Measurements from ENCODE around the gene SNX6. TPM values are rescaled to one million over a fixed set of nuclear protein-coding genes. Genes with fewer than 3 reads are reported as not detected.
"Not testable (repeated sequence)": the region's sequence is repeated elsewhere in the genome, so short reads cannot be mapped to it uniquely, and the experiment has no call there.

SNX6 gene
- total RNA-seq, 1 experiment from 2014 or later = 73.4 TPM

DNA sequence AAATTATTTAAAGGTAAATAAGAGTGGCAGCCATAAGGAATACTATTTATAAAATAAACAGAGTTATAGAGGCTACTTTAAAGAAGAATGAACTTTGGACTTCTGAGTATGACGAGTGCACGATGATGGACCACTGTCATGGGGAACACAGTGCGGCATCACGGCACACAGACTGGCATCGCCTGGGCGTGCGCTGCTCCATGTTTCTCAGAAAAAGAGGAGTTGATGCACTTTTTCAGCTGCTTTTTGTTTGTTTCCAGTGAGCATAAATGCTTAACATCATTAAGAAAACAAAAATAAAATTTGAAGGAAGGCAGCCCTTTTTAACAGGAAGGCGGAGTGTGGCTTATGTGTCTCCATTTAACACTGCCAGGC is 67.2 kb downstream of the SNX6 start:
- no peaks in the 10 kb centered on the region for H3K9me3 ChIP-seq (ENCODE audit: control insufficient read depth in 1 of 2, insufficient read depth in 1 of 2, low read depth in 1 of 2, low read length in 2 of 2)
- H3K79me2 ChIP-seq (ENCODE audit: insufficient read depth, low read length) = no peaks in the 10 kb centered on the region
- no peaks in the 10 kb centered on the region for H3K27me3 ChIP-seq (ENCODE audit: insufficient read depth, low read length)
- DNase-seq (ENCODE audit: low read depth, low spot score) (no peak), ATAC-seq (no peak)
- no peak overlapping the region for H3K4me2 ChIP-seq (ENCODE audit: low read length)
- BruUV-seq (replicated peaks) = no TSS peak
- TF ChIP-seq ZNF274 (IDR thresholded peaks at IDR 0.05; ENCODE audit: low read depth, low read length) (no peak), SRF (IDR thresholded peaks at IDR 0.05; ENCODE audit: low read depth) (no peak), CBX3 (IDR thresholded peaks at IDR 0.05; ENCODE audit: low read depth) (no peak)
- TF ChIP-seq, protein P1, sequence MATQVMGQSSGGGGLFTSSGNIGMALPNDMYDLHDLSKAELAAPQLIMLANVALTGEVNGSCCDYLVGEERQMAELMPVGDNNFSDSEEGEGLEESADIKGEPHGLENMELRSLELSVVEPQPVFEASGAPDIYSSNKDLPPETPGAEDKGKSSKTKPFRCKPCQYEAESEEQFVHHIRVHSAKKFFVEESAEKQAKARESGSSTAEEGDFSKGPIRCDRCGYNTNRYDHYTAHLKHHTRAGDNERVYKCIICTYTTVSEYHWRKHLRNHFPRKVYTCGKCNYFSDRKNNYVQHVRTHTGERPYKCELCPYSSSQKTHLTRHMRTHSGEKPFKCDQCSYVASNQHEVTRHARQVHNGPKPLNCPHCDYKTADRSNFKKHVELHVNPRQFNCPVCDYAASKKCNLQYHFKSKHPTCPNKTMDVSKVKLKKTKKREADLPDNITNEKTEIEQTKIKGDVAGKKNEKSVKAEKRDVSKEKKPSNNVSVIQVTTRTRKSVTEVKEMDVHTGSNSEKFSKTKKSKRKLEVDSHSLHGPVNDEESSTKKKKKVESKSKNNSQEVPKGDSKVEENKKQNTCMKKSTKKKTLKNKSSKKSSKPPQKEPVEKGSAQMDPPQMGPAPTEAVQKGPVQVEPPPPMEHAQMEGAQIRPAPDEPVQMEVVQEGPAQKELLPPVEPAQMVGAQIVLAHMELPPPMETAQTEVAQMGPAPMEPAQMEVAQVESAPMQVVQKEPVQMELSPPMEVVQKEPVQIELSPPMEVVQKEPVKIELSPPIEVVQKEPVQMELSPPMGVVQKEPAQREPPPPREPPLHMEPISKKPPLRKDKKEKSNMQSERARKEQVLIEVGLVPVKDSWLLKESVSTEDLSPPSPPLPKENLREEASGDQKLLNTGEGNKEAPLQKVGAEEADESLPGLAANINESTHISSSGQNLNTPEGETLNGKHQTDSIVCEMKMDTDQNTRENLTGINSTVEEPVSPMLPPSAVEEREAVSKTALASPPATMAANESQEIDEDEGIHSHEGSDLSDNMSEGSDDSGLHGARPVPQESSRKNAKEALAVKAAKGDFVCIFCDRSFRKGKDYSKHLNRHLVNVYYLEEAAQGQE (IDR thresholded peaks at IDR 0.05; ENCODE audit: low read depth) = no peak
- RAD21 ChIA-PET (ENCODE audit: low non-redundant PET in 1 of 2, low total read pairs in 2 of 2, uncharacterized antibody in 2 of 2, unreplicated experiment in 2 of 2) = no interaction called here
- H2AFZ ChIP-seq (ENCODE audit: low read depth, low read length, poor library complexity, severe bottlenecking) = no peak overlapping the region
- POLR2A ChIA-PET = no interaction called here
- no peaks in the 10 kb centered on the region for H3K9me2 ChIP-seq (ENCODE audit: insufficient read depth)
- H3K4me3 ChIP-seq (replicated peaks in 1 of 2; ENCODE audit: low read depth in 1 of 2, low read length in 2 of 2) = no peak overlapping the region
- H4K20me1 ChIP-seq (ENCODE audit: insufficient read depth) = no peaks in the 10 kb centered on the region
- no peak overlapping the region for H3K27ac ChIP-seq (ENCODE audit: low read depth, low read length)
- H3K4me1 ChIP-seq (ENCODE audit: control insufficient read depth in 1 of 2, insufficient read depth in 2 of 2, low read length in 2 of 2) = no peaks in the 10 kb centered on the region
- CTCF ChIA-PET = no interaction called here
- H3K9ac ChIP-seq (ENCODE audit: low read length) = no peak overlapping the region
- intact Hi-C loops (cut with micrococcal nuclease) = no loop called here
- peaks cover 0 to 15% of the 10 kb centered on the region in 2 experiments; a peak in 2 of 4 replicates for H3K36me3 ChIP-seq (ENCODE audit: control insufficient read depth in 1 of 2, insufficient read depth in 2 of 2, low read length in 2 of 2)

DNA sequence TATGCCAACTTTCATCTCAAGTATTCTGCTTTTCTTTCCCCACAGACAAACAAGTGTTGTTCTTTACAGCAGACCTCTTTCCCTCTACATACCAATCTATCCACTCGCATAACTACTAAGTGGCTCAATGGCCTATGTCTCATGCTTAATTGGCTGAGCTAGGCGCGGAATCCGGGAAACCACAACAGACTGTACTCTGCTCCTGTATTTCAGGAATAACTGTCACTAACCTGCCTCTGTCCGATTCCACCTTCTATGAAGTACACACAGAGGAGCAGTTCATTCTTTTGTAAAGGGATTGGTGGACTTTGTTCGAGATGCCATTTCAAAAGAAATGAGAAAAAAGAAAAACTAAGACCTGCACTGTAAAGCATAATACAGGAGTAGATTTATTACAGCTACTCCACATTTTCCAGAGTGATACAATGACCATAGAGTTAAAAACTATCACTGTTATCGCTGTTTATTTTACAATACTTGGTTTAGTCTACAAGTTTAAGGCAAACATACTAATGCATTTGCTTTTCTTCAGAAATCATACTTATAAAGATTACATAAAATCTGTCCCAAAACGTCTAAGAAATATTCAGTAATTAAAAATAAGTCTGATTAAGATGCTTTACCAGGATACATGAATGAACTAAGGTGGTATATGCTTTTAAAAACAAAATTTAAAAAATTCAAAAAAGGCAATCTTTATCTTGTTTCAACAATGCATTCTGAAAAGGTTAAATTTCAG is 67.7 kb downstream of the SNX6 start:
- BruUV-seq (replicated peaks) = TSS peak; percentile 38
- H4K20me1 ChIP-seq (ENCODE audit: insufficient read depth); CTCF ChIA-PET; intact Hi-C loops (cut with micrococcal nuclease); H3K4me1 ChIP-seq (ENCODE audit: control insufficient read depth in 1 of 2, insufficient read depth in 2 of 2, low read length in 2 of 2); H3K9me2 ChIP-seq (ENCODE audit: insufficient read depth); H3K79me2 ChIP-seq (ENCODE audit: insufficient read depth, low read length); H3K9ac ChIP-seq (ENCODE audit: low read length); RAD21 ChIA-PET (ENCODE audit: low non-redundant PET in 1 of 2, low total read pairs in 2 of 2, uncharacterized antibody in 2 of 2, unreplicated experiment in 2 of 2); ATAC-seq; H3K27ac ChIP-seq (ENCODE audit: low read depth, low read length); H3K4me3 ChIP-seq (replicated peaks in 1 of 2; ENCODE audit: low read depth in 1 of 2, low read length in 2 of 2); DNase-seq (ENCODE audit: low read depth, low spot score); H3K27me3 ChIP-seq (ENCODE audit: insufficient read depth, low read length); H3K9me3 ChIP-seq (ENCODE audit: control insufficient read depth in 1 of 2, insufficient read depth in 1 of 2, low read depth in 1 of 2, low read length in 2 of 2); H3K4me2 ChIP-seq (ENCODE audit: low read length); H2AFZ ChIP-seq (ENCODE audit: low read depth, low read length, poor library complexity, severe bottlenecking); POLR2A ChIA-PET: not testable (repeated sequence)
- peaks cover 0 to 12% of the 10 kb centered on the region in 2 experiments; a peak in 2 of 4 replicates for H3K36me3 ChIP-seq (ENCODE audit: control insufficient read depth in 1 of 2, insufficient read depth in 2 of 2, low read length in 2 of 2)

DNA sequence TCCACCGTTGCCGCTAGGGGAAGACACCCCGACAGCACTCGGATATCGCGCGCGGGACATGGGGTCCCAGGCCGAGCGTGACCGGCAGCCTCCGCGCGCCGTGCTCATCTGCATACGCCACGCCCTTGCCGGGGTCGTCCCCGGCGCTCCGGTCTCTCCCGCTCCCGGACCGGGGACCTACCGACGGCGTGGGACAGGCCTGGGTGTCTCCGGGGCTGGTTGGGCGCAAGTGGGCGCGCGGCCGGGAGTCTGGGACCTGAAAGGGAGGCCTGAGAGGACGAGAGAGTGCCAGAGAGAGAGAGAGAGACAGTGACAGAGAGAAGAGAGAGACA is 73.5 kb downstream of the SNX6 start:
- CTCF ChIA-PET; H3K9me3 ChIP-seq (ENCODE audit: control insufficient read depth in 1 of 2, insufficient read depth in 1 of 2, low read depth in 1 of 2, low read length in 2 of 2); H3K9me2 ChIP-seq (ENCODE audit: insufficient read depth); H4K20me1 ChIP-seq (ENCODE audit: insufficient read depth); RAD21 ChIA-PET (ENCODE audit: low non-redundant PET in 1 of 2, low total read pairs in 2 of 2, uncharacterized antibody in 2 of 2, unreplicated experiment in 2 of 2); intact Hi-C loops (cut with micrococcal nuclease); H2AFZ ChIP-seq (ENCODE audit: low read depth, low read length, poor library complexity, severe bottlenecking); BruUV-seq (replicated peaks); H3K79me2 ChIP-seq (ENCODE audit: insufficient read depth, low read length); POLR2A ChIA-PET; H3K9ac ChIP-seq (ENCODE audit: low read length); H3K27ac ChIP-seq (ENCODE audit: low read depth, low read length); H3K4me2 ChIP-seq (ENCODE audit: low read length); H3K27me3 ChIP-seq (ENCODE audit: insufficient read depth, low read length); H3K4me3 ChIP-seq (replicated peaks in 1 of 2; ENCODE audit: low read depth in 1 of 2, low read length in 2 of 2); H3K36me3 ChIP-seq (ENCODE audit: control insufficient read depth in 1 of 2, insufficient read depth in 2 of 2, low read length in 2 of 2); DNase-seq (ENCODE audit: low read depth, low spot score): not testable (repeated sequence)
- peak; percentile 67 for ATAC-seq
- peaks cover 10 to 11% of the 10 kb centered on the region in 2 experiments; a peak in 3 of 4 replicates for H3K4me1 ChIP-seq (ENCODE audit: control insufficient read depth in 1 of 2, insufficient read depth in 2 of 2, low read length in 2 of 2)
